ENCODE results near the gene ZFP28.

GRCh38 chr19:56597696-56598095, 58.9 kb downstream of the ZFP28 start:
- TF ChIP-seq POLR2A (IDR thresholded peaks at IDR 0.05; ENCODE audit: low read depth) (no peak), CTCF (IDR thresholded peaks at IDR 0.05) (no peak)

Data from esophagus muscularis mucosa (tissue), 3 donors.